DMS 273 (cell line): ENCODE results near the gene ERN2.
"Not testable (repeated sequence)": the region's sequence is repeated elsewhere in the genome, so short reads cannot be mapped to it uniquely, and the experiment has no call there.

Source experiments
- DNase-seq: peaks from one replicate; lab custom pipeline; 2025; ENCODE audit not compliant: unreplicated experiment; lab: John Stamatoyannopoulos, UW

Gene ERN2

GRCh38 chr16:23722613-23723240 is 9.7 kb upstream of the ERN2 start:
- not testable (repeated sequence) for DNase-seq

GRCh38 chr16:23716484-23716883 is 3.5 kb upstream of the ERN2 start:
- no peak for DNase-seq

- no peak for DNase-seq
Observed at GRCh38 chr16:23711785-23712184, 1.2 kb downstream of the ERN2 start.

DNA sequence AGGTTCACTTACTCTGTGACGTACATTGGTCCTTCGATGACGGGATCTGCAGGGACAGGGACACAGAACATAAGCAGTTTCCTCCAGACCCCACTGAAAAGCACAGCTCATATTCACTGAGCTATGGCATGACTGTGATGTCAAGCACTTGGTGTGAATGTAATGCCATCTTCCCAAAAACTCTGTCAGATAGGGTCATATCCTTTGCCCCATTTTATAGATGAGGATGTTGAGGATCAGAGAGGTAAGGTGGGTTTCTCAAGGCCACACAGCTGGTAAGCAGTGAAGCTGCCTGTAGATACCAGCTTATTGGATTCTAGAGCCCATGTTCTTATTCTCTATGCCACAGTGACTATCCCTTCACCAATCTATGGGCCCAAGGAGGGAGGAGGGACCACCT is 2.5 kb downstream of the ERN2 start:
- no peak for DNase-seq

DNA sequence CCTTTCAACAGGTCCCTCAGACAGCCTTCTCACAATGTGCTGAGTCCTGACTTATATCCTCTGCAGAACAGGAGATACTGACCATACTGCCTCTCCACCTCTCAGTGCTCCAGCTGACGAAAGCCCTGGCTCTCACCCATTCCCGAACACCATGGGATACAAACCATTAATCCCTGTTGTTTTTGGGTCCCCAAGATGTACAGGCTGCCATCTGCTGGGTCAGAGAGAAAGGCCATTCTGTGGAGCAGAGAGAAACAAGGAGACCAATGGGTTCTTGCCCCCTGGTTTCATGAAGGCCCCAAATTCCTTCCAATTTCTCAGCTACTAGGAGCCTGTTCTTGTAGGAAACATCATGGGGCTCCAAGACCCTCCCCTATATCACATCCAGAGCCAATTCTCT is 3.0 kb downstream of the ERN2 start:
- DNase-seq, result no peak

- DNase-seq, result peak; percentile 21
Observed at GRCh38 chr16:23709536-23709935, 3.5 kb downstream of the ERN2 start.

GRCh38 chr16:23706439-23706838 is 6.6 kb downstream of the ERN2 start:
- DNase-seq, result no peak

- DNase-seq, result no peak
Observed at GRCh38 chr16:23705517-23705902, 7.5 kb downstream of the ERN2 start.

DNA sequence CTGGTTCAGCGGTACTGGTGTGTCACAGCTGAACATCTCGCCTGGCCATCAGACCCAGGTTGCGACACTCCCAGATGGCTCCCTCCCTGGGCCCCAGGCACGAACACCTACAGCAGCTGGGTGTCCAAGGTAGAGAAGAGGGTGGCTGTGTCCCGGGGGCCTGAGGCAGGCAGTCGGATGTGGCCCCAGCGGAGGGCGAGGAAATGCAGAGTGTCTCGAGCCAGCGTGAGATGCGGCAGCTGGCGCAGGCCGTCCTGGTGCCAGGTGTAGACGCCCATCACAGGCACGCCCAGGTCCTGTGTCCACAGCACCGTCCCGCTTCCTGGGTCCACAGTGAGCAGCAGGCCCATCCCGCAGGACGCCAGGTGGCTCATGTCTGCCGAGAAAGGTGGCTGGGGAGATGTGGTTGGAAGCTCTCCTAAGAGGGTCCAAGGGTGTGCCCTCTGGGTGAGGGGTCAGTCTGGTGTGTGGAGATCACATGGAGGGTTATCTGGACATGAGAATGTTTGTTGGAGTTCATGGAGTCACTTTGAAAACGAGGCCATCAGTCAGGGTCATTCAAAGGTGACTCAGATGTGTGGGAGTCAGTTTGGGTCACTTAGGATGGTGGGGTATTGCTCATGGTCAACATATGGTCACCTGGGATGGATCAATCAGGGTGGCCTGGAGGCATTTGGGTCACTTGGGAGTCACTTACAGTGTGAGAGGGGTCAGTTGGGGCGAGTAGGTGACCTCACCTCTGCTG is 8.1 kb downstream of the ERN2 start:
- DNase-seq, result no peak

DNA sequence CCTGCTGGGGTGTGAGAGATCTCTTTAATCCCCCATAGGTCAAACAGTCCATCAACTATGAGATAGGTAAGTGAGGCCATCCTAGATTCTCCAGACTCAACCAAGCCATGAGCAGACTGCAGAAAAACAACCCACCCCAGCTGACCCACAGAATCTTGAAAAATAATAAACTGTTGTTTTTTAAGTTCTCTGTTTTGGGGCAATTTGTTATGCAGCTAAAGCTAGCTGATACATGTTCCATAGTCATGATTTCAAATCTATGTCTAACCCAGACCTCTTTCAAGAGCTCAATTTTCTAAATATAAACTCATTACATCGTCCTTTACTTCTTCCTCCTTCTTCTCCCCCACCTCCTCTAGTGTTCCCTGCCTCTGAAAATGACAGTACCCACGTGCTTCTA is 10.1 kb downstream of the ERN2 start:
- DNase-seq, result no peak

DNA sequence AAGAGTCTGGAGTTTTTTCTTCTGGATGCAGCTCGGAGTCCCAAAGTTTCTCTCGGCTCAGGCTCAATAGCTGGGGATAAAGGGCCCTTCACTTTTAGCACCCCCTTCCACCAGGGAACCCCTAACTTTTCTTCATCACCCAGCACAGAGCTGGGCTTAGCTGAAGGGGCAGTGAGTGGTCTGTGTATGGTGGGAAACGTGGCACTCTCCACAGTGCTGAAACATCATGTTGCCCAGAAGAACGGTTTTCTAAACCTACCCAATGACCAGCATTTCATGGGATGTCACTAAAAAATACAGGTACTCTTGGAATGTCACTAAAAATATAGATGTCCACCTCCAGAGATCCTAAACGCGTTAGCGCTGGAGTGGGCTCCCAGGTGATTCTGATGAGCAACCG is 12.0 kb downstream of the ERN2 start:
- no peak for DNase-seq

GRCh38 chr16:23700509-23700908 is 12.5 kb downstream of the ERN2 start:
- DNase-seq, result peak; percentile 26

- DNase-seq, result no peak
Observed at GRCh38 chr16:23700093-23700492, 12.9 kb downstream of the ERN2 start.

DNA sequence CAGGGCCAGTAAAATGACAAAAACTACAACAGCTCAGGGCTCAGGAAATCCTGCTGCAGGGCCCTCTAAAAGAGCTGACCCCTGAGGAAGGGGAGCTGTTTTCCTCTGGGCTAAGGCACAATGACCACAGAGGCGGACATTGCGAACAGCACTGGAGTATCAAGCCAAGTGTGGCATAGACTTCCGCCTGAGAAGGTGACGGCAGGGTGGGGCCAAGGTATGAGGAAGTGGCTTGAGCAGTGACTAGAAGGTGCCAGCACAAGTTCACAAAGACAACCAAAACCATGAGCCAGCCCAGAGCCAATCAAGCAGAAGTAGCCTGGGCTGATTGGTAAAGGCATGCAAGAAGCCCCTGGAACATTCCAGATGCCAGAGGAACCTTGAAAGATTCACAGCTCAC is 13.9 kb downstream of the ERN2 start:
- DNase-seq, result no peak

DNA sequence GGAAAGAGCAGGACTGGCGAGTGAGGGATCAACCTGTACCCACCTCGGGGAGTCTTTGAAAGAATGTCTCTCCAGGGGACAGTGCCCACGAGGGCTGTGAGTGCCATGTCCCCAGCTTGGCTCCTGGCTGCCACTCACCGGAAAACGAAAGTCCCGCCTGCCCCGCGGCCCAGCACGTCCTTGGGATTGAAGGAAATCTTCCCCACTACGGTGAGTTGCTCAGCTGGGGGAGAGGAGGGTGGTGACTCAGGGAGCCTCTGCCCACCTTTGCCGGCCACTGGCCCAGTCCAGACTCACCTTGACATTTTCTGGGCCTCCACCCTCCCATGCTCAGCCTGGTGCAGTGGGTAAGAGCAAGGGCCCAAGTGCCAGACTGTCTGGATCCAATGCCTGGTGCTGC is 17.3 kb downstream of the ERN2 start:
- DNase-seq, result no peak

GRCh38 chr16:23694644-23695373 is 18.2 kb downstream of the ERN2 start:
- peak; percentile 44 for DNase-seq

GRCh38 chr16:23694265-23694643 is 18.8 kb downstream of the ERN2 start:
- DNase-seq, result no peak

- DNase-seq, result no peak
Observed at GRCh38 chr16:23692190-23692837, 20.7 kb downstream of the ERN2 start.

GRCh38 chr16:23691483-23692189 is 21.4 kb downstream of the ERN2 start:
- DNase-seq, result peak; percentile 33

- DNase-seq, result peak; percentile 14
Observed at GRCh38 chr16:23690771-23691482, 22.1 kb downstream of the ERN2 start.
